IMR-90 (cell line): ENCODE results near the gene TNFRSF14. TPM values are rescaled to one million over a fixed set of nuclear protein-coding genes. Genes with fewer than 3 reads are reported as not detected.

ENCODE experiments used
- ATAC-seq: fragments of 200-7000 bp; cut with Tn5 transposase; 2 replicates; pipeline ENCODE4 v1.9.1; 2020; ENCODE audit warnings: low read depth, mild to moderate bottlenecking, moderate library complexity
- BruUV-seq: library from RNA; stranded (reverse); fragments of 400-500 nt; replicated peaks from 2 replicates; lab custom pipeline; 2021; lab: Mats Ljungman, UMichigan
- CTCF ChIA-PET: fragments of 300-600 bp; formaldehyde crosslinking; extraction: SDS; loops from one replicate; lab custom pipeline; 2021; ENCODE audit warnings: antibody characterized with exemption; lab: Yijun Ruan, JAX
- POLR2A ChIA-PET: fragments of 300-600 bp; sonication (Branson Sonifier 250); formaldehyde crosslinking; loops from one replicate; lab custom pipeline; 2022; ENCODE audit warnings: antibody characterized with exemption; ENCODE audit not compliant: unreplicated experiment; lab: Charles Lee
- DNase-seq: peaks from one replicate; pipeline ENCODE4 v3.0.0; 2013
- H2AFZ ChIP-seq: replicated peaks from 2 replicates; pipeline ENCODE3; 2013; ENCODE audit warnings: low read length, mild to moderate bottlenecking; ENCODE audit not compliant: poor library complexity
- H2AK5ac ChIP-seq: 2 replicates; pipeline ENCODE4 v1.6.1; 2013; ENCODE audit warnings: low read depth, low read length, inconsistent platforms
- H2AK9ac ChIP-seq: replicated peaks from 2 replicates; pipeline ENCODE3; 2013; ENCODE audit warnings: mild to moderate bottlenecking, low read depth, low read length, moderate library complexity; ENCODE audit not compliant: poor library complexity
- H2BK120ac ChIP-seq: 2 replicates; pipeline ENCODE4 v1.6.1; 2013; ENCODE audit warnings: low read depth, low read length, inconsistent platforms
- H2BK15ac ChIP-seq: 3 replicates; pipeline ENCODE4 v1.6.1; 2013; ENCODE audit warnings: low read depth, low read length, inconsistent platforms
- H2BK20ac ChIP-seq: 2 replicates; pipeline ENCODE4 v1.6.1; 2013; ENCODE audit warnings: low read depth, mild to moderate bottlenecking, inconsistent platforms, low read length, moderate library complexity
- H2BK5ac ChIP-seq: 2 replicates; pipeline ENCODE4 v1.6.1; 2013; ENCODE audit warnings: mild to moderate bottlenecking, low read depth, low read length, inconsistent platforms; ENCODE audit not compliant: poor library complexity, severe bottlenecking
- H3K14ac ChIP-seq: replicated peaks from 2 replicates; pipeline ENCODE4 v1.6.1; 2013; ENCODE audit warnings: low read depth, low read length, inconsistent platforms
- H3K18ac ChIP-seq: 2 replicates; pipeline ENCODE4 v1.6.1; 2013; ENCODE audit warnings: low read depth, low read length, control low read depth
- H3K23ac ChIP-seq: 2 replicates; pipeline ENCODE4 v1.6.1; 2013; ENCODE audit warnings: low read depth, low read length, inconsistent platforms
- H3K27ac ChIP-seq: 2 replicates; pipeline ENCODE4 v1.5.1; 2013; ENCODE audit warnings: mild to moderate bottlenecking, control low read depth, low read length; ENCODE audit not compliant: insufficient read depth
- H3K27me3 ChIP-seq: 2 replicates; pipeline ENCODE4 v1.6.1; 2013; ENCODE audit warnings: low read length; ENCODE audit not compliant: control insufficient read depth, insufficient read depth
- H3K36me3 ChIP-seq: 2 replicates; pipeline ENCODE4 v1.6.1; 2013; ENCODE audit warnings: low read length, mixed read lengths; ENCODE audit not compliant: control insufficient read depth, insufficient read depth
- H3K4ac ChIP-seq: 2 replicates; pipeline ENCODE4 v1.6.1; 2013; ENCODE audit warnings: low read depth, low read length, inconsistent platforms
- H3K4me1 ChIP-seq: 2 replicates; pipeline ENCODE4 v1.6.1; 2013; ENCODE audit warnings: low read length, mixed read lengths; ENCODE audit not compliant: control insufficient read depth, insufficient read depth
- H3K4me2 ChIP-seq: 2 replicates; pipeline ENCODE4 v1.6.1; 2013; ENCODE audit warnings: low read depth, mild to moderate bottlenecking, control low read depth, low read length, moderate library complexity
- H3K4me3 ChIP-seq: 2 replicates; pipeline ENCODE4 v1.5.1; 2013; ENCODE audit warnings: low read depth, mild to moderate bottlenecking, control low read depth, low read length, moderate library complexity; ENCODE audit not compliant: insufficient read depth
- H3K56ac ChIP-seq: 2 replicates; pipeline ENCODE4 v1.6.1; 2013; ENCODE audit warnings: low read length, inconsistent platforms; ENCODE audit not compliant: insufficient read depth; ENCODE audit errors: extremely low read depth
- H3K79me1 ChIP-seq, 2 experiments: 2 replicates each; pipeline ENCODE4 v1.6.1; 2013; ENCODE audit warnings: low read length in 2 of 2, inconsistent platforms in 1 of 2, low read depth in 1 of 2
- H3K9ac ChIP-seq: 2 replicates; pipeline ENCODE4 v1.6.1; 2013; ENCODE audit warnings: low read depth, low read length, control low read depth
- H3K9me1 ChIP-seq: 2 replicates; pipeline ENCODE4 v1.6.1; 2013; ENCODE audit warnings: low read length, inconsistent platforms; ENCODE audit not compliant: insufficient read depth
- H3K9me3 ChIP-seq: 2 replicates; pipeline ENCODE4 v1.6.1; 2013; ENCODE audit warnings: low read length; ENCODE audit not compliant: control insufficient read depth, insufficient read depth
- H4K20me1 ChIP-seq: 2 replicates; pipeline ENCODE4 v1.6.1; 2013; ENCODE audit warnings: low read length, inconsistent platforms; ENCODE audit not compliant: insufficient read depth
- H4K5ac ChIP-seq: 2 replicates; pipeline ENCODE4 v1.6.1; 2013; ENCODE audit warnings: mild to moderate bottlenecking, low read depth, low read length, control low read depth
- H4K8ac ChIP-seq, 2 experiments: 2 replicates each; pipeline ENCODE4 v1.6.1; 2013; ENCODE audit warnings: low read depth in 2 of 2, low read length in 2 of 2, control low read depth in 1 of 2, inconsistent platforms in 1 of 2
- H4K91ac ChIP-seq: 2 replicates; pipeline ENCODE4 v1.6.1; 2013; ENCODE audit warnings: low read depth, low read length, inconsistent platforms; ENCODE audit not compliant: insufficient read depth
- BHLHE40 ChIP-seq: fragments of 150-350 bp; IDR thresholded peaks from 2 replicates; pipeline ENCODE4 v1.6.1; 2016; ENCODE audit warnings: mild to moderate bottlenecking, low read depth, low read length
- MAFK ChIP-seq: IDR thresholded peaks from 2 replicates; pipeline ENCODE4 v1.6.1; 2012; ENCODE audit warnings: low read depth, low read length, improper control_type of control experiment
- NFE2L2 ChIP-seq: fragments of 150-350 bp; IDR thresholded peaks from 2 replicates; pipeline ENCODE4 v1.6.1; 2016; ENCODE audit warnings: low read depth, mild to moderate bottlenecking, low read length
- RAD21 ChIP-seq: IDR thresholded peaks from 2 replicates; pipeline ENCODE4 v1.6.1; 2012; ENCODE audit warnings: low read length, improper control_type of control experiment
- SMC3 ChIP-seq: fragments of 150-350 bp; IDR thresholded peaks from 2 replicates; pipeline ENCODE4 v1.6.1; 2016; ENCODE audit warnings: low read depth, mild to moderate bottlenecking, antibody characterized with exemption, low read length, moderate library complexity
- WGBS, 2 experiments: methylation state at CpG; one replicate each; pipeline versions ENCODE4 v1.1.5 to v1.1.7; 2013; ENCODE audit warnings: missing lambda C conversion rate in 2 of 2; ENCODE audit not compliant: insufficient read length in 1 of 2; ENCODE audit errors: extremely low coverage in 2 of 2; 5-methylcytosine and 5-hydroxymethylcytosine counted together
- dilution Hi-C: fragments of 300-500 bp; cut with HindIII; formaldehyde crosslinking; loops from one replicate; pipeline ENCODE4 v1.14.3; 2018; ENCODE audit warnings: low sequenced_read_pairs; ENCODE audit not compliant: unreplicated experiment
- in situ Hi-C: fragments of 300-500 bp; cut with MboI; formaldehyde crosslinking; loops from 3 replicates; pipeline ENCODE4 v1.14.3; 2019; ENCODE audit warnings: low sequenced_read_pairs, inconsistent platforms, mixed read lengths
- intact Hi-C: fragments of 100-400 bp; cut with micrococcal nuclease; formaldehyde crosslinking; loops from 2 replicates; pipeline ENCODE4 v1.10.0; 2022
- polyA plus RNA-seq, 3 experiments: library from polyadenylated mRNA; depleted of rRNA; stranded (reverse); fragments of >200 nt; gene quantifications; 2 replicates each; pipeline ENCODE4 v1.2.3, GENCODE V29; 2012; ENCODE audit warnings: low replicate concordance in 1 of 3
- total RNA-seq: library from RNA; depleted of rRNA; stranded (reverse); fragments of >200 nt; gene quantifications from 2 replicates; pipeline ENCODE4 v1.2.3, GENCODE V29; 2012
- TF ChIP-seq, protein P1 (sequence below): fragments of 150-350 bp; IDR thresholded peaks from 2 replicates; pipeline ENCODE4 v1.6.1; 2016; ENCODE audit warnings: low read depth, mild to moderate bottlenecking, low read length, moderate library complexity, borderline replicate concordance
- TF ChIP-seq, protein P2 (sequence below): fragments of 150-350 bp; IDR thresholded peaks from 2 replicates; pipeline ENCODE4 v1.6.1; 2017; ENCODE audit warnings: mild to moderate bottlenecking, antibody characterized with exemption, low read length, low read depth

TNFRSF14 gene
- total and polyA plus RNA-seq, 2 of the 4 experiments (the other 2 are of a cell fraction) = 1.3 to 4.2 TPM

DNA sequence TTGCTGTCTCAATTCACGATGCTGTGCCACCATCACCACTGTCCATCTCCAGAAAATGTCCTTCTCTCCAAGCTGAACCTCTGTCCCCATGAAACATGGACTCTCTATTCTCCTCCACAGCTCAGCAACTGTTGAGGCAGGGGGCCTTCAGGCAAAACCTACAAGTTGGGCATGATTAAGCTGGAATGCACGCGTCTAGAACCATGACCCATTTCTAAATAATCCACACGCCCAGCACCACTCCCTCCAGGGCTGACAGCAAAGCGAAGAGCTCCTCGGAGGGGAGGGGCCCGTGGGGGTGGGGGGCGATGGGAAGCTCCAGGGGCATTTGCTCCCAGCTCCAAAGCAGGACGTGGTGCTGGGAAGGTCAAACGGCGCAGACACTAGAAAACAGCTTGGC is 22.8 kb upstream of the TNFRSF14 start:
- Histone ChIP-seq H2BK15ac (peak overlapping the region; percentile 54; the same call in 1 of the 3 replicates), H3K9me1 (peaks cover 9% of the 10 kb centered on the region), H2BK5ac (peak overlapping the region; percentile 8), H2BK120ac (peak overlapping the region; percentile 47), H2AK9ac (no peak overlapping the region), H4K91ac (peak overlapping the region; percentile 69; the same call in 1 of the 2 replicates), H3K9ac (no peak overlapping the region), H3K4me3 (no peak overlapping the region), H3K9me3 (no peaks in the 10 kb centered on the region), H3K27me3 (peaks cover 25% of the 10 kb centered on the region; the same call in 1 of the 2 replicates), H3K23ac (peak overlapping the region; percentile 44; the same call in 1 of the 2 replicates), H3K4me2 (no peak overlapping the region), H3K79me1 (no peaks in the 10 kb centered on the region), H3K56ac (no peak overlapping the region), H2BK20ac (peak overlapping the region; percentile 4; the same call in 1 of the 2 replicates), H4K8ac (peak overlapping the region in 1 of 2 experiments; percentile 54; a peak in 1 of 4 replicates), H2AK5ac (peak overlapping the region; percentile 91), H4K5ac (no peak overlapping the region), H3K27ac (no peak overlapping the region), H4K20me1 (no peaks in the 10 kb centered on the region), H3K36me3 (no peaks in the 10 kb centered on the region), H3K4ac (peak overlapping the region; percentile 75), H2AFZ (peak overlapping the region; percentile 44), H3K14ac (peak overlapping the region; percentile 50; the same call in 1 of the 2 replicates), H3K18ac (no peak overlapping the region), H3K4me1 (peaks cover 12% of the 10 kb centered on the region)
- DNase-seq = peak; percentile 28
- ChIA-PET CTCF (no interaction called here), POLR2A (no interaction called here)
- BruUV-seq = no TSS peak
- in situ Hi-C loops = loop anchor here (25.0 kb wide), 1 partner anchor 346 kb away; the partner anchor contains the start of gene FAAP20
- ATAC-seq = no peak
- dilution Hi-C loops = no loop called here
- TF ChIP-seq, protein P1, sequence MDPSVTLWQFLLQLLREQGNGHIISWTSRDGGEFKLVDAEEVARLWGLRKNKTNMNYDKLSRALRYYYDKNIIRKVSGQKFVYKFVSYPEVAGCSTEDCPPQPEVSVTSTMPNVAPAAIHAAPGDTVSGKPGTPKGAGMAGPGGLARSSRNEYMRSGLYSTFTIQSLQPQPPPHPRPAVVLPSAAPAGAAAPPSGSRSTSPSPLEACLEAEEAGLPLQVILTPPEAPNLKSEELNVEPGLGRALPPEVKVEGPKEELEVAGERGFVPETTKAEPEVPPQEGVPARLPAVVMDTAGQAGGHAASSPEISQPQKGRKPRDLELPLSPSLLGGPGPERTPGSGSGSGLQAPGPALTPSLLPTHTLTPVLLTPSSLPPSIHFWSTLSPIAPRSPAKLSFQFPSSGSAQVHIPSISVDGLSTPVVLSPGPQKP = no peak
- no peak for TF ChIP-seq SMC3
- TF ChIP-seq MAFK = no peak
- no peak for TF ChIP-seq NFE2L2
- no peak for TF ChIP-seq RAD21
- TF ChIP-seq, protein P2, sequence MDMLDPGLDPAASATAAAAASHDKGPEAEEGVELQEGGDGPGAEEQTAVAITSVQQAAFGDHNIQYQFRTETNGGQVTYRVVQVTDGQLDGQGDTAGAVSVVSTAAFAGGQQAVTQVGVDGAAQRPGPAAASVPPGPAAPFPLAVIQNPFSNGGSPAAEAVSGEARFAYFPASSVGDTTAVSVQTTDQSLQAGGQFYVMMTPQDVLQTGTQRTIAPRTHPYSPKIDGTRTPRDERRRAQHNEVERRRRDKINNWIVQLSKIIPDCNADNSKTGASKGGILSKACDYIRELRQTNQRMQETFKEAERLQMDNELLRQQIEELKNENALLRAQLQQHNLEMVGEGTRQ = no peak
- TF ChIP-seq BHLHE40 = no peak
- no CpG with 5 or more reads among the region's 11 CpGs for WGBS, 2 experiments
- intact Hi-C loops = no loop called here
